ENCODE data around the gene AQP3.

The AQP3 gene

GRCh38 chr9:33439731-33440130 is 7.7 kb downstream of the AQP3 start:
- no peak for ATAC-seq (ENCODE audit: insufficient read depth, low read depth)
- H3K27me3 ChIP-seq (ENCODE audit: insufficient read depth, low read length, poor library complexity): no peaks in the 10 kb centered on the region

GRCh38 chr9:33438926-33439680 is 8.3 kb downstream of the AQP3 start:
- H3K4me1 ChIP-seq (ENCODE audit: insufficient read depth, low read length): no peaks in the 10 kb centered on the region
- no peaks in the 10 kb centered on the region for H4K20me1 ChIP-seq (ENCODE audit: insufficient read depth, low read length)
- DNase-seq (no peak), ATAC-seq (ENCODE audit: insufficient read depth, low read depth) (no peak)
- no peak overlapping the region for H2AFZ ChIP-seq (ENCODE audit: low read depth, low read length)
- H3K27me3 ChIP-seq (ENCODE audit: insufficient read depth, low read length, poor library complexity): no peaks in the 10 kb centered on the region
- TF ChIP-seq CTCF (IDR thresholded peaks at IDR 0.05; ENCODE audit: borderline replicate concordance, extremely low read depth, low read length, poor library complexity, severe bottlenecking) (no peak), EZH2 (IDR thresholded peaks at IDR 0.05; ENCODE audit: borderline replicate concordance, low read depth, low read length, severe bottlenecking) (no peak)
- no peaks in the 10 kb centered on the region for H3K79me2 ChIP-seq (ENCODE audit: insufficient read depth, low read length)
- no peaks in the 10 kb centered on the region for H3K36me3 ChIP-seq (ENCODE audit: insufficient read depth, low read length)
- H3K4me3 ChIP-seq (ENCODE audit: low read depth in 1 of 2, low read length in 2 of 2): no peak overlapping the region
- H3K27ac ChIP-seq (ENCODE audit: low read length): no peak overlapping the region
- H3K4me2 ChIP-seq (ENCODE audit: insufficient read depth, low read length): no peak overlapping the region
- H3K9me3 ChIP-seq (ENCODE audit: insufficient read depth, low read length, severe bottlenecking): no peaks in the 10 kb centered on the region
- H3K9ac ChIP-seq (ENCODE audit: low read depth, low read length): no peak overlapping the region

More at GRCh38 chr9:33439731-33440130, 7.7 kb downstream of the AQP3 start:
- Histone ChIP-seq H3K4me3 (ENCODE audit: low read depth in 1 of 2, low read length in 2 of 2) (no peak overlapping the region), H3K9me3 (ENCODE audit: insufficient read depth, low read length, severe bottlenecking) (no peaks in the 10 kb centered on the region), H3K4me1 (ENCODE audit: insufficient read depth, low read length) (peaks cover 2% of the 10 kb centered on the region; the same call in 1 of the 2 replicates), H3K9ac (ENCODE audit: low read depth, low read length) (no peak overlapping the region), H3K36me3 (ENCODE audit: insufficient read depth, low read length) (no peaks in the 10 kb centered on the region), H2AFZ (ENCODE audit: low read depth, low read length) (no peak overlapping the region), H3K27ac (ENCODE audit: low read length) (no peak overlapping the region), H3K79me2 (ENCODE audit: insufficient read depth, low read length) (no peaks in the 10 kb centered on the region), H3K4me2 (ENCODE audit: insufficient read depth, low read length) (no peak overlapping the region), H4K20me1 (ENCODE audit: insufficient read depth, low read length) (no peaks in the 10 kb centered on the region)
- TF ChIP-seq CTCF (IDR thresholded peaks at IDR 0.05; ENCODE audit: borderline replicate concordance, extremely low read depth, low read length, poor library complexity, severe bottlenecking) (no peak), EZH2 (IDR thresholded peaks at IDR 0.05; ENCODE audit: borderline replicate concordance, low read depth, low read length, severe bottlenecking) (no peak)
- DNase-seq: no peak

GRCh38 chr9:33437898-33438297 is 9.5 kb downstream of the AQP3 start:
- Histone ChIP-seq H3K4me1 (ENCODE audit: insufficient read depth, low read length) (no peaks in the 10 kb centered on the region), H4K20me1 (ENCODE audit: insufficient read depth, low read length) (no peaks in the 10 kb centered on the region), H2AFZ (ENCODE audit: low read depth, low read length) (no peak overlapping the region), H3K9ac (ENCODE audit: low read depth, low read length) (no peak overlapping the region), H3K9me3 (ENCODE audit: insufficient read depth, low read length, severe bottlenecking) (no peaks in the 10 kb centered on the region), H3K4me2 (ENCODE audit: insufficient read depth, low read length) (no peak overlapping the region), H3K27ac (ENCODE audit: low read length) (no peak overlapping the region), H3K4me3 (ENCODE audit: low read depth in 1 of 2, low read length in 2 of 2) (no peak overlapping the region), H3K27me3 (ENCODE audit: insufficient read depth, low read length, poor library complexity) (no peaks in the 10 kb centered on the region), H3K36me3 (ENCODE audit: insufficient read depth, low read length) (no peaks in the 10 kb centered on the region), H3K79me2 (ENCODE audit: insufficient read depth, low read length) (no peaks in the 10 kb centered on the region)
- DNase-seq (no peak), ATAC-seq (ENCODE audit: insufficient read depth, low read depth) (no peak)
- TF ChIP-seq CTCF (IDR thresholded peaks at IDR 0.05; ENCODE audit: borderline replicate concordance, extremely low read depth, low read length, poor library complexity, severe bottlenecking) (no peak), EZH2 (IDR thresholded peaks at IDR 0.05; ENCODE audit: borderline replicate concordance, low read depth, low read length, severe bottlenecking) (no peak)

Data from DND-41 (cell line).